Measurements from ENCODE around the gene NCCRP1.

DNA sequence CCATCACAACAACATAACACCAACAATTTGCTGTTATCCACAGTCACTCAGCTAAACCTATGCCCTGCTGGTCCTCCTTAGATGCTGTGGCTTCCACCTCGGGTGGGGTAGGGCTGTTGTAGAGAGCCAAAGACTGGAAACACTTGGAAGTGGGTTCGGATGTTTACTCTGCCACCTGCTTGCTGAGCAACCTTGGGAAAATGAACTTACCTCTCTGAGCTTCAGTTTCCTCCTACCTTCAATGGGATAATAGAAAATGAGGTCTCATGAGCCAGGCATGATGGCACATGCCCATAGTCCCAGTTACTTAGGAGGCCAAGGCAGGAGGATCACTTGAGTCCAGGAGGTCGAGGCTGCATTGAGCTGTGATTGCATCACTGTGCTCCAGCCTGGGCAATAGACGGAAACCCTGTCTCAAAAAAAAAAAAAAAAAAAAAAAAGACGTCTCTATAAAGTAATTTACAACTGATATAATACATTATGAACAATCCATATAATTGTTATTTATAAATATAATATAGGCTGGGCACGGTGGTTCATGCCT lies 10.6 kb downstream of the NCCRP1 start:
- no peak for TF ChIP-seq CTCF (conservative IDR thresholded peaks at IDR 0.05 in 1 of 2, IDR thresholded peaks at IDR 0.05 in 1 of 2; ENCODE audit: extremely low read depth in 1 of 2, insufficient read depth in 1 of 2, low read depth in 1 of 2, low read length in 2 of 2)
- TF ChIP-seq EZH2 (IDR thresholded peaks at IDR 0.05; ENCODE audit: borderline replicate concordance, low read length): no peak
